K562 (cell line): ENCODE data around the gene SYNPR.

Experiments used
- FOSL1 ChIP-seq: fragments of 200-800 bp; sonication (Bioruptor generic); conservative IDR thresholded peaks from 2 replicates; pipeline ENCODE4 v1.6.1; 2016; ENCODE audit warnings: missing genetic modification characterization, missing compliant biosample characterization
- HDAC6 ChIP-seq: IDR thresholded peaks from 2 replicates; pipeline ENCODE4 v1.6.1; 2012; ENCODE audit warnings: low read depth, mild to moderate bottlenecking, control low read depth, inconsistent platforms, low read length, moderate library complexity
- HMG20B ChIP-seq: fragments of 250-450 bp; sonication (Bioruptor Pico); IDR thresholded peaks from 2 replicates; pipeline ENCODE4 v1.5.0; 2021; ENCODE audit warnings: mild to moderate bottlenecking
- NFRKB ChIP-seq: fragments of 450-650 bp; IDR thresholded peaks from 2 replicates; pipeline ENCODE4 v1.6.1; 2016; ENCODE audit warnings: low read depth
- POLR2AphosphoS2 ChIP-seq: IDR thresholded peaks from 2 replicates; pipeline ENCODE4 v1.6.1; 2012; ENCODE audit warnings: low read length, improper control_type of control experiment
- SAFB2 ChIP-seq: fragments of 200-400 bp; formaldehyde crosslinking; IDR thresholded peaks from 2 replicates; pipeline ENCODE4 v1.6.1; 2018; ENCODE audit warnings: borderline replicate concordance, low read length, low read depth, moderate library complexity; ENCODE audit not compliant: severe bottlenecking
- SIRT6 ChIP-seq: IDR thresholded peaks from one replicate; pipeline ENCODE4 v1.6.1; 2012; ENCODE audit warnings: low read depth, mild to moderate bottlenecking, control low read depth, inconsistent platforms, low read length, moderate library complexity
- SMAD1 ChIP-seq: fragments of 150-350 bp; IDR thresholded peaks from 2 replicates; pipeline ENCODE4 v1.6.1; 2014; ENCODE audit warnings: low read length, low read depth; ENCODE audit not compliant: partially characterized antibody
- YBX1 ChIP-seq: fragments of 450-650 bp; IDR thresholded peaks from 2 replicates; pipeline ENCODE4 v1.7.1; 2016; ENCODE audit warnings: mild to moderate bottlenecking
- ZBED1 ChIP-seq: IDR thresholded peaks from 2 replicates; pipeline ENCODE4 v1.6.1; 2014
- ZFP36 ChIP-seq: fragments of 150-350 bp; IDR thresholded peaks from 2 replicates; pipeline ENCODE4 v1.6.1; 2018; ENCODE audit warnings: low read length, low read depth; ENCODE audit not compliant: partially characterized antibody
- ZNF274 ChIP-seq: IDR thresholded peaks from 2 replicates; pipeline ENCODE4 v1.6.1; 2011; ENCODE audit warnings: low read depth, mild to moderate bottlenecking, low read length, moderate library complexity, borderline replicate concordance
- ZNF592 ChIP-seq: fragments of 450-650 bp; IDR thresholded peaks from 2 replicates; pipeline ENCODE4 v1.6.1; 2017; ENCODE audit warnings: antibody characterized with exemption, mild to moderate bottlenecking

DNA sequence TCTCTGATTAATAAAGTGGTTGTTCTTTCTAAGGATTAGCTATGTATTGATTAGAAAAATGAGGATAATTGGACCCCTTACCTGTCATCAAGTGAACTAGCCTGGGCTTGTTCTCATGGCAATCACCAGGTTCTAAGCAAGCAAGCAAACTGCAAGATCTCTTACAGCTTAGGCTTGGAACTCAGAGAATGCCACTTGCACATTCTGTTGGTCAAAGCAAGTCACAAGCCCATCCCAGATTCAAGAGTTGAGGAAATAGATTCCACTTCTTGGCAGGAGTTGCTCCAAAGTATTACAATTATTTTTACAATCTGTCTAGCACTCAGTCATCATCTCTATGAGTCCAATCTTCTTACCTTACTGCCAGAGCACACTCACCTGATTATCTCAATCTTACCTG, 180.3 kb downstream of the SYNPR start:
- TF ChIP-seq SIRT6 (no peak), FOSL1 (tag) (no peak), NFRKB (no peak), HDAC6 (no peak), ZBED1 (no peak), ZFP36 (no peak), POLR2AphosphoS2 (no peak), YBX1 (no peak), SAFB2 (no peak), HMG20B (CRISPR knock-in tag) (no peak), ZNF274 (no peak), ZNF592 (no peak), SMAD1 (no peak)
